ENCODE data around the gene MS4A3.
"Not testable (repeated sequence)": the region's sequence is repeated elsewhere in the genome, so short reads cannot be mapped to it uniquely, and the experiment has no call there.

Gene MS4A3

GRCh38 chr11:60056349-60056969 lies at the start of gene MS4A3:
MS4A3 (plus strand) TSS chr11:60056665; CDS start chr11:60061161, 4,496 bp downstream.
- H3K9me3 ChIP-seq (ENCODE audit: insufficient read depth, low read depth, low read length), result 0 out of 2 replicates have a peak, but pooled peaks cover 3% of the 10 kb centered on the region
- no peaks in the 10 kb centered on the region for H3K36me3 ChIP-seq (ENCODE audit: insufficient read depth, low read length)
- no peaks in the 10 kb centered on the region for H3K27me3 ChIP-seq (ENCODE audit: insufficient read depth, low read length, poor library complexity, severe bottlenecking)
- no peaks in the 10 kb centered on the region for H3K4me1 ChIP-seq (ENCODE audit: insufficient read depth, low read length, poor library complexity, severe bottlenecking)
- no peaks in the 10 kb centered on the region for H3K9me2 ChIP-seq (replicated peaks; ENCODE audit: low read depth, low read length)
- H3K4me2 ChIP-seq (ENCODE audit: low read depth, low read length, poor library complexity, severe bottlenecking), result no peak within 1 kb of the TSS
- no peak within 1 kb of the TSS for H3K4me3 ChIP-seq (ENCODE audit: low read length, poor library complexity, severe bottlenecking)
- H3K79me2 ChIP-seq (ENCODE audit: insufficient read depth, low read length), result no peaks in the 10 kb centered on the region
- no peaks in the 10 kb centered on the region for H4K20me1 ChIP-seq (ENCODE audit: insufficient read depth, low read length, poor library complexity, severe bottlenecking)
- no peak within 1 kb of the TSS for H2AFZ ChIP-seq (ENCODE audit: low read length)
- no peak within 1 kb of the TSS for H3K9ac ChIP-seq (ENCODE audit: low read depth, low read length, poor library complexity, severe bottlenecking)
- TF ChIP-seq CTCF (conservative IDR thresholded peaks at IDR 0.05; ENCODE audit: low read length) (no peak), EZH2phosphoT487 (IDR thresholded peaks at IDR 0.05; ENCODE audit: borderline replicate concordance) (no peak)
- no peaks in the 10 kb centered on the region for H3F3A ChIP-seq (ENCODE audit: low read depth)

GRCh38 chr11:60016881-60017280 lies 39.6 kb upstream of the MS4A3 start, which contains the start of gene OOSP4B:
OOSP4B (plus strand) TSS chr11:60017181.
- Histone ChIP-seq H4K20me1 (ENCODE audit: insufficient read depth, low read length, poor library complexity, severe bottlenecking) (no peaks in the 10 kb centered on the region), H3K9me2 (replicated peaks; ENCODE audit: low read depth, low read length) (no peaks in the 10 kb centered on the region), H3K9ac (ENCODE audit: low read depth, low read length, poor library complexity, severe bottlenecking) (no peak within 1 kb of the TSS), H3K36me3 (ENCODE audit: insufficient read depth, low read length) (no peaks in the 10 kb centered on the region), H2AFZ (ENCODE audit: low read length) (no peak within 1 kb of the TSS), H3K27me3 (ENCODE audit: insufficient read depth, low read length, poor library complexity, severe bottlenecking) (no peaks in the 10 kb centered on the region), H3K4me1 (ENCODE audit: insufficient read depth, low read length, poor library complexity, severe bottlenecking) (no peaks in the 10 kb centered on the region), H3K4me3 (ENCODE audit: low read length, poor library complexity, severe bottlenecking) (no peak within 1 kb of the TSS), H3K9me3 (ENCODE audit: insufficient read depth, low read depth, low read length) (no peaks in the 10 kb centered on the region), H3K4me2 (ENCODE audit: low read depth, low read length, poor library complexity, severe bottlenecking) (no peak within 1 kb of the TSS), H3F3A (ENCODE audit: low read depth) (no peaks in the 10 kb centered on the region), H3K79me2 (ENCODE audit: insufficient read depth, low read length) (no peaks in the 10 kb centered on the region)
- TF ChIP-seq EZH2phosphoT487 (IDR thresholded peaks at IDR 0.05; ENCODE audit: borderline replicate concordance) (no peak), CTCF (conservative IDR thresholded peaks at IDR 0.05; ENCODE audit: low read length) (no peak)

GRCh38 chr11:60018058-60018457 lies 38.4 kb upstream of the MS4A3 start:
- no peak overlapping the region for H2AFZ ChIP-seq (ENCODE audit: low read length)
- no peaks in the 10 kb centered on the region for H3F3A ChIP-seq (ENCODE audit: low read depth)
- no peaks in the 10 kb centered on the region for H3K36me3 ChIP-seq (ENCODE audit: insufficient read depth, low read length)
- H3K9me3 ChIP-seq (ENCODE audit: insufficient read depth, low read depth, low read length), result no peaks in the 10 kb centered on the region
- no peak overlapping the region for H3K4me2 ChIP-seq (ENCODE audit: low read depth, low read length, poor library complexity, severe bottlenecking)
- H3K27me3 ChIP-seq (ENCODE audit: insufficient read depth, low read length, poor library complexity, severe bottlenecking), result no peaks in the 10 kb centered on the region
- no peak overlapping the region for H3K4me3 ChIP-seq (ENCODE audit: low read length, poor library complexity, severe bottlenecking)
- no peaks in the 10 kb centered on the region for H4K20me1 ChIP-seq (ENCODE audit: insufficient read depth, low read length, poor library complexity, severe bottlenecking)
- TF ChIP-seq CTCF (conservative IDR thresholded peaks at IDR 0.05; ENCODE audit: low read length) (no peak), EZH2phosphoT487 (IDR thresholded peaks at IDR 0.05; ENCODE audit: borderline replicate concordance) (no peak)
- no peaks in the 10 kb centered on the region for H3K9me2 ChIP-seq (replicated peaks; ENCODE audit: low read depth, low read length)
- H3K4me1 ChIP-seq (ENCODE audit: insufficient read depth, low read length, poor library complexity, severe bottlenecking), result no peaks in the 10 kb centered on the region
- no peak overlapping the region for H3K9ac ChIP-seq (ENCODE audit: low read depth, low read length, poor library complexity, severe bottlenecking)
- no peaks in the 10 kb centered on the region for H3K79me2 ChIP-seq (ENCODE audit: insufficient read depth, low read length)

- not testable (repeated sequence) for H3K4me2 ChIP-seq (ENCODE audit: low read depth, low read length, poor library complexity, severe bottlenecking); H2AFZ ChIP-seq (ENCODE audit: low read length); H3K36me3 ChIP-seq (ENCODE audit: insufficient read depth, low read length); H3K9me2 ChIP-seq (replicated peaks; ENCODE audit: low read depth, low read length); H3K4me1 ChIP-seq (ENCODE audit: insufficient read depth, low read length, poor library complexity, severe bottlenecking); H3K4me3 ChIP-seq (ENCODE audit: low read length, poor library complexity, severe bottlenecking); H4K20me1 ChIP-seq (ENCODE audit: insufficient read depth, low read length, poor library complexity, severe bottlenecking); H3K27me3 ChIP-seq (ENCODE audit: insufficient read depth, low read length, poor library complexity, severe bottlenecking); H3K9me3 ChIP-seq (ENCODE audit: insufficient read depth, low read depth, low read length); H3F3A ChIP-seq (ENCODE audit: low read depth); H3K9ac ChIP-seq (ENCODE audit: low read depth, low read length, poor library complexity, severe bottlenecking); H3K79me2 ChIP-seq (ENCODE audit: insufficient read depth, low read length)
Measured at GRCh38 chr11:60020376-60020775, 36.1 kb upstream of the MS4A3 start.
